ENCODE measurements around the gene KBTBD13.

DNA sequence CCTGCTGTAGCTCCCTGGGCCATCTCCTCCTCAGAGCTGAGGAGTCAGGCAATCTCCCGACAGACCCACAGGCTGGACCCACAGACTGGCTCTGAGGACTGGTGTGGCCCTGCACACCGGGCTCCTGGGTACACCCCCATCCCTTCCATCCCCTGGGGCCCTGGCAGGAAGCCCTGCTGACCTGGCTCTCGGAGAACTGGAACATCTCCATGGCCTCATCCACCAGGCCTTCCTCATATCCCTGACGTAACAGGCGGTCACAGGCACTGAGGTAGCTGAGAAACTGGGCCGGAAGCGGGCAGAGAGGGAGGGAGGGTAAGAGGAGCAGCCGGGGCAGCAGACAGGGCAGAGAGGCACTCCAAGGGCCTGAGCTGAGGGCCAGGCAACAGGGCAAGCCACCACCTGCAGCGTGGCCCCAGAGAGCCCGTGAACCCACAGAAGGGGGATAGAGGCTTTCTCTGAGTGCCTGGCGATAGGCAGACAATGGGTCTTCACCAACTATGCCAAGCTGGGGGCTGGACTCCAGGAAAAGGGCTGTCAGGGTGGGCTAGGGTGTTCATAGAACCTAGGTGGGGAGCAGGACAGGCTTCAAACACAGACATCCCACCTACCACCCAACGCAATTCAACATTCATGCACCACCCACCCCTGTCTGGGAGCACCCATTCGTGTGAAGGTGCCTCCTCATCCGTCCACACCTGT, 17.9 kb downstream of the KBTBD13 start:
- TF ChIP-seq, protein P1, sequence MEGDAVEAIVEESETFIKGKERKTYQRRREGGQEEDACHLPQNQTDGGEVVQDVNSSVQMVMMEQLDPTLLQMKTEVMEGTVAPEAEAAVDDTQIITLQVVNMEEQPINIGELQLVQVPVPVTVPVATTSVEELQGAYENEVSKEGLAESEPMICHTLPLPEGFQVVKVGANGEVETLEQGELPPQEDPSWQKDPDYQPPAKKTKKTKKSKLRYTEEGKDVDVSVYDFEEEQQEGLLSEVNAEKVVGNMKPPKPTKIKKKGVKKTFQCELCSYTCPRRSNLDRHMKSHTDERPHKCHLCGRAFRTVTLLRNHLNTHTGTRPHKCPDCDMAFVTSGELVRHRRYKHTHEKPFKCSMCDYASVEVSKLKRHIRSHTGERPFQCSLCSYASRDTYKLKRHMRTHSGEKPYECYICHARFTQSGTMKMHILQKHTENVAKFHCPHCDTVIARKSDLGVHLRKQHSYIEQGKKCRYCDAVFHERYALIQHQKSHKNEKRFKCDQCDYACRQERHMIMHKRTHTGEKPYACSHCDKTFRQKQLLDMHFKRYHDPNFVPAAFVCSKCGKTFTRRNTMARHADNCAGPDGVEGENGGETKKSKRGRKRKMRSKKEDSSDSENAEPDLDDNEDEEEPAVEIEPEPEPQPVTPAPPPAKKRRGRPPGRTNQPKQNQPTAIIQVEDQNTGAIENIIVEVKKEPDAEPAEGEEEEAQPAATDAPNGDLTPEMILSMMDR (IDR thresholded peaks at IDR 0.05) = no peak
- no peak for TF ChIP-seq POLR2A (IDR thresholded peaks at IDR 0.05)
